Sigmoid colon (tissue), 3 donors: Measurements from ENCODE around the gene SF3B2.

Experiments used
- POLR2A ChIP-seq, 2 donors: fragments of 450-650 bp; IDR thresholded peaks; one replicate each; pipeline ENCODE4 v1.6.1; 2016; ENCODE audit warnings: antibody characterized with exemption in 2 of 2, mild to moderate bottlenecking in 2 of 2, moderate library complexity in 2 of 2
- TF ChIP-seq, protein P1 (sequence below), 4 experiments: fragments of 450-650 bp in 3 of 4; fragments of 200-600 bp in 1 of 4; IDR thresholded peaks; one replicate each; pipeline ENCODE4 v1.5.1; 2016 to 2019; ENCODE audit warnings: antibody characterized with exemption in 4 of 4, mild to moderate bottlenecking in 3 of 4, moderate library complexity in 2 of 4

GRCh38 chr11:66007201-66007634 lies 44.9 kb upstream of the SF3B2 start:
- TF ChIP-seq, protein P1, sequence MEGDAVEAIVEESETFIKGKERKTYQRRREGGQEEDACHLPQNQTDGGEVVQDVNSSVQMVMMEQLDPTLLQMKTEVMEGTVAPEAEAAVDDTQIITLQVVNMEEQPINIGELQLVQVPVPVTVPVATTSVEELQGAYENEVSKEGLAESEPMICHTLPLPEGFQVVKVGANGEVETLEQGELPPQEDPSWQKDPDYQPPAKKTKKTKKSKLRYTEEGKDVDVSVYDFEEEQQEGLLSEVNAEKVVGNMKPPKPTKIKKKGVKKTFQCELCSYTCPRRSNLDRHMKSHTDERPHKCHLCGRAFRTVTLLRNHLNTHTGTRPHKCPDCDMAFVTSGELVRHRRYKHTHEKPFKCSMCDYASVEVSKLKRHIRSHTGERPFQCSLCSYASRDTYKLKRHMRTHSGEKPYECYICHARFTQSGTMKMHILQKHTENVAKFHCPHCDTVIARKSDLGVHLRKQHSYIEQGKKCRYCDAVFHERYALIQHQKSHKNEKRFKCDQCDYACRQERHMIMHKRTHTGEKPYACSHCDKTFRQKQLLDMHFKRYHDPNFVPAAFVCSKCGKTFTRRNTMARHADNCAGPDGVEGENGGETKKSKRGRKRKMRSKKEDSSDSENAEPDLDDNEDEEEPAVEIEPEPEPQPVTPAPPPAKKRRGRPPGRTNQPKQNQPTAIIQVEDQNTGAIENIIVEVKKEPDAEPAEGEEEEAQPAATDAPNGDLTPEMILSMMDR (IDR thresholded peaks at IDR 0.05): no peak
- TF ChIP-seq POLR2A (IDR thresholded peaks at IDR 0.05): no peak
